NB4 (cell line): ENCODE data around the gene CRHR2.

Experiments used
- MYC ChIP-seq: IDR thresholded peaks from 2 replicates; pipeline ENCODE4 v1.6.1; 2011; ENCODE audit warnings: low read depth, low read length
- TF ChIP-seq, protein P1 (sequence below): IDR thresholded peaks from one replicate; pipeline ENCODE4 v1.5.1; 2012; ENCODE audit warnings: low read depth, low read length

- TF ChIP-seq, protein P1, sequence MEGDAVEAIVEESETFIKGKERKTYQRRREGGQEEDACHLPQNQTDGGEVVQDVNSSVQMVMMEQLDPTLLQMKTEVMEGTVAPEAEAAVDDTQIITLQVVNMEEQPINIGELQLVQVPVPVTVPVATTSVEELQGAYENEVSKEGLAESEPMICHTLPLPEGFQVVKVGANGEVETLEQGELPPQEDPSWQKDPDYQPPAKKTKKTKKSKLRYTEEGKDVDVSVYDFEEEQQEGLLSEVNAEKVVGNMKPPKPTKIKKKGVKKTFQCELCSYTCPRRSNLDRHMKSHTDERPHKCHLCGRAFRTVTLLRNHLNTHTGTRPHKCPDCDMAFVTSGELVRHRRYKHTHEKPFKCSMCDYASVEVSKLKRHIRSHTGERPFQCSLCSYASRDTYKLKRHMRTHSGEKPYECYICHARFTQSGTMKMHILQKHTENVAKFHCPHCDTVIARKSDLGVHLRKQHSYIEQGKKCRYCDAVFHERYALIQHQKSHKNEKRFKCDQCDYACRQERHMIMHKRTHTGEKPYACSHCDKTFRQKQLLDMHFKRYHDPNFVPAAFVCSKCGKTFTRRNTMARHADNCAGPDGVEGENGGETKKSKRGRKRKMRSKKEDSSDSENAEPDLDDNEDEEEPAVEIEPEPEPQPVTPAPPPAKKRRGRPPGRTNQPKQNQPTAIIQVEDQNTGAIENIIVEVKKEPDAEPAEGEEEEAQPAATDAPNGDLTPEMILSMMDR = no peak
- TF ChIP-seq MYC = no peak
Observed at GRCh38 chr7:30706908-30707307, 24.7 kb upstream of the CRHR2 start.
